ENCODE data around the gene SH3D19.

SH3D19 gene, protein sequence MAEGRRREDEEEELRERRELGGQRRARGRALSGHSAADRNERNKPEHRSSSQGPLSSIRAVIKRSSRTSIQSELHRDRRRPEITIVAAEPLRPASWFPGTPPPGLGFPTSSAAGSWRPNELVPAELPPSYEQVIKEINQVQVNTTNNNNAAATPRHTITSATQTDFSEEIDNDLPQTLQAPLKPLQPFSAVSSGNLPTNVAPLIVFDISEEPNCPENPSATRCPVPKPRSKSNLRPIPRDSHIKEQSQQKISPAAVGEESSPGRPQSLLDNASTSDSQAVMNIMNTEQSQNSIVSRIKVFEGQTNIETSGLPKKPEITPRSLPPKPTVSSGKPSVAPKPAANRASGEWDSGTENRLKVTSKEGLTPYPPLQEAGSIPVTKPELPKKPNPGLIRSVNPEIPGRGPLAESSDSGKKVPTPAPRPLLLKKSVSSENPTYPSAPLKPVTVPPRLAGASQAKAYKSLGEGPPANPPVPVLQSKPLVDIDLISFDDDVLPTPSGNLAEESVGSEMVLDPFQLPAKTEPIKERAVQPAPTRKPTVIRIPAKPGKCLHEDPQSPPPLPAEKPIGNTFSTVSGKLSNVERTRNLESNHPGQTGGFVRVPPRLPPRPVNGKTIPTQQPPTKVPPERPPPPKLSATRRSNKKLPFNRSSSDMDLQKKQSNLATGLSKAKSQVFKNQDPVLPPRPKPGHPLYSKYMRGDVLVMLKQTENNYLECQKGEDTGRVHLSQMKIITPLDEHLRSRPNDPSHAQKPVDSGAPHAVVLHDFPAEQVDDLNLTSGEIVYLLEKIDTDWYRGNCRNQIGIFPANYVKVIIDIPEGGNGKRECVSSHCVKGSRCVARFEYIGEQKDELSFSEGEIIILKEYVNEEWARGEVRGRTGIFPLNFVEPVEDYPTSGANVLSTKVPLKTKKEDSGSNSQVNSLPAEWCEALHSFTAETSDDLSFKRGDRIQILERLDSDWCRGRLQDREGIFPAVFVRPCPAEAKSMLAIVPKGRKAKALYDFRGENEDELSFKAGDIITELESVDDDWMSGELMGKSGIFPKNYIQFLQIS

DNA sequence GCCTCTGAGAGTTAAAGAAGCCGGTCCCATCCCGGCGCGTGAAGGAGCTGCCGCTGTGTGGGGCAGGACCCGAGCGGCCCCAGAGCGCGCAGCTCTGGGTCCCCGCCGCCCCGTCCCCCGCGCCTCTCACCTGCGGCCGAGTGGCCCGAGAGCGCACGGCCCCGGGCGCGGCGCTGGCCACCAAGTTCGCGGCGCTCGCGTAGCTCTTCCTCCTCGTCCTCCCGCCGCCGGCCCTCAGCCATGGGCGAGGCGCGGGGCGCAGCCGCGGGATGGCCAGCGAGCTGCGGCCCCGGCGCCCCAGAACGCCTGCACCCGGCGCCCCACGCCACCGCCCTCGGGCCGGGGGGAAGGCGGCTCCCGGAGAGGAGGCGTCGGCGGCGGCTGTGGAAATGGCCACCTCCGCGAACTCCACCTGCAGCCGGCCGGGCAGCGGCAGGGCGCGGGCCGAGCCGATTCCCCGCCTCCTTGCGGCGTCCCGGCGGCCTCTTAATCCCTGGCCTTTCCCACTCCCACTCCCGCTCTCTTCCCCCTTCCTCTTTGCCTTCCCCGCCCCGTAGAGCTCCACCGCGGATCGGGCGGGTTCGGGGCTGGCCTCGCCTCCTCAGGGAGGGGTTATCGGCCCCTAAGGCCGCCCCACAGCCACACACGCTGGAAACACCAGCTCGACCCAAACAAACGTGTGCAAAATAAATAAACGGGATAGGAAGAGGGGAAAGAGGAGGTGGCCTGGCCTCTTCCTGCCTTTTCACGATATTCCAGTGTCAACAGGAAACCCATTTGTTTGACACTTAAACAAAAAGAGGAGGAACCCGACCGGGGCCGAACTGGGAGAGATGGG, at the start of gene SH3D19:
SH3D19 (minus strand) TSS at position 495 of the 838 bp plus-strand sequence; CDS start at position 242, 253 bp downstream.
- no peak for DNase-seq

DNA sequence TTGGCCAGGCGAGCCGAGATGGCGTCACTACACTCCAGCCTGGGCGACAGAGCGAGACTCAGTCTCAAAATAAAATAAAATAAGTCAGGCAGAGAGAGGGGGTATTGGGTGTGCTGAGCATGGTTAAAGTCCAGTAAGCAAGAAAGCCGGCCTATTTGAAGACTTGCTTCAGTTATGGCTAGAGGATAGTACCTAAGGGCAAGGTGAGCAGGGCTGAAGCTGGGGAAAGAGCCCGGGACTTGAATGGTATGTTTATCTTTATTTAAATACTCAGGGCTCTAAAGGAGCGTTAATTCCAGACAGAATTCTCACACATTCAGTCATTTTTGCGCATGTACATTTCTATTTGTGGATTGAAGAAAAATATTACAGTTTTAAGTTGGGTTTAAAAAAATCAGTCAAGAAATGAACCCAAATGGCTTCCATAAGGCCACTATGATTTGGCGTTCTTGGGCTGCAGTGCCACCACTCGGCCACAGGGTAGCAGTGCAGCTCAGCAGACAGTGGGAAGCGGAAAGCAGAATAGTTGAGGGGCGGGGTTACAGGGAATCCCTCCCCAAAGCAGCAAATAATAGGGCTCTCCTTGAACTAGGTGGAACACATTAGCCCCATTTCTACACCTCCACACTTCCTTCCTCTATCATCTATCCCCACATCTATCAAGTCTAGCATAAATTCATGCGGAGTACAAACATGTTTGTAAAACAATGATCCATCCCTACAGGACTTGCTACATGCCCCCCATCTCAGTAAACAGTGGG, 37.2 kb upstream of the SH3D19 start:
- DNase-seq, result peak; percentile 70

DNA sequence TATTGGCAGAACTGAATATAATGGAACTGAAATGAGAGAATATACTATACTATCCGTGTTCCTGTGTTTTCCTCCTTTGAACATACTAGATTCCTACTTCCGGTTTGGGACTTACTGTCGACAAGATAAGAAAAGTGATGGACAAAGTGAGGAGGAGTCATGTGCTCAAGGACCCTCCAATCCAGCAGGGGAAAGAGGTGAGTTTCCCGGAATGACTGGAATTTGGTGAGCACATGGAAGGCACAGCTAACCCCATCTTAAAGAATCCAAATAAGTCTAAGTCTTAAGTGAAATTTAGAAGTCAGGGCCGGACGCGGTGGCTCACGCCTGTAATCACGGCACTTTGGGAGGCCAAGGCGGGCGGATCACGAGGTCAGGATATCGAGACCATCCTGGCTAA, 36.6 kb upstream of the SH3D19 start:
- no peak for DNase-seq

DNA sequence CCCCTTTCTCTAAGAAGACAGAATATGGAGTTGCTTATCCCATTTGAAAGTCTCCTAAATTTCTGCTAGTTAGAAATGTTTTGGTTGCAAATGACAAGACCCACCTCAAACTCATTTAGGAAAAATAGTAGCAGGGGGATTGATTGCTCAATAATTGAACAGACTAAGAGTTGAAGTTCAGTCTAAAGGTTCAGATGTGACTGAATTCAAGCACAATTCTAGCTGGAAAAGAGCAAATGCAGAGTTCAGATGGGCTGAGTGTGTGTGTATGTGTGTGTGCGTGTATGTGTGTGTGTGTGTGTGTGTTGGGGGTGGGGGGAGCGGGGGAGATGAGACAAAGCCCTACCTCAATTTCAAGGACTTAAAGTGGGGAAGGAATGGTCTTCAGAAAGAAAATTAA, 35.7 kb upstream of the SH3D19 start:
- DNase-seq, result no peak

DNA sequence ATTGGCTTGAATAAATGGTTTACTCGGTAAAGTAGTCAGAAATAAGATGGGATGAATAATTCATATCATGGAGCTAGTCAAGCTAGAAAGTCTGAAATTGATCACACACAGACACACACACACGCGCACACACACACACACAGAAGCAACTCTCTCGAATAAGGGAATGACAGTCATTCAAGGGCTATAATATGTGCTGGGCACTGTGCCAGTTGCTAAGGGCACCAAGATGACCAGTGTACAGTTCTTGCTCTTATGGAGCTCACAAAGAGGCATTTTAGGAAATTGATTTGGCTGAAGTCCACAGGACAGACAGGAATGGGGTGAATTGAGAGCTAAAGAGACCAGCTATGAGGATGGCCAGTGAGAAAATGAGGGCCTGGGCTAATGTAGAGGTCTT, 34.2 kb upstream of the SH3D19 start:
- DNase-seq, result no peak

DNA sequence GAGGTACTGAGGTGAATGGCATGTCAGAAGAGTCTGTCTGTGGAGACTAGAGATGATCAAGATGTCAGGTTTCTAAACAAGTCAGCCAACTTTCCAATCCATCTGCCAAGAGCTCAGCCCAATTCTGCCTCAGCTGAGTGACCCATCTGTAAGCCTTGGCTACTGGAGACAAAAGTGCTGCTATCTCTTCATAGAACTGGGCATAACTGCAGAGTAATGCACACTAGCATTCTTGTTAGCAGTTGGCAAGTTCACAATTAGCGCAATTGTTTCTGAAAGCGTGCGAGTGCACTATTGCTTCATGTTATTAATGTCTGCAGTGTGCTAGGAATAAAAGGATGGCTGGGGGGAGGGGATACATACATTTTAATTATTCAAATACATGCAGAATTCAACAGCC, 32.9 kb upstream of the SH3D19 start:
- DNase-seq, result no peak

DNA sequence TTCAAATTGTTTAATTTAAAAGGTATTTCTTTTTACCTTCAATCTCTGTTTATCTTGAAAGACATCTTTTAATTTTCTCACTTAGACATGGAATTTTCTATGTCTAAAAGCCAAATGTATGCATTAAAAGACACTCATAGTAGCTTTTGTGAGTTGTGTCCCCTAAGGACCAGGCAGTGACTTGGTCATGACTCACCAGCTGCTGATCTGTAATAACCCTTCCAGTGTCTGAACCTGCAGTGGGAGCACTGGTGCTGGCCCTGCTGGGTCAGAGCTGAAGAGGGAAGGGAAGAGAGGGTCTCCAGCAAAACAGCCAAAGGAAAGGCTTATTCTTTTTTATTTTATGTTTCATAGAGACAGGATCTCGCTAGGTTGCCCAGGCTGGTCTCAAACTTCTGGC, 31.1 kb upstream of the SH3D19 start:
- DNase-seq, result no peak

DNA sequence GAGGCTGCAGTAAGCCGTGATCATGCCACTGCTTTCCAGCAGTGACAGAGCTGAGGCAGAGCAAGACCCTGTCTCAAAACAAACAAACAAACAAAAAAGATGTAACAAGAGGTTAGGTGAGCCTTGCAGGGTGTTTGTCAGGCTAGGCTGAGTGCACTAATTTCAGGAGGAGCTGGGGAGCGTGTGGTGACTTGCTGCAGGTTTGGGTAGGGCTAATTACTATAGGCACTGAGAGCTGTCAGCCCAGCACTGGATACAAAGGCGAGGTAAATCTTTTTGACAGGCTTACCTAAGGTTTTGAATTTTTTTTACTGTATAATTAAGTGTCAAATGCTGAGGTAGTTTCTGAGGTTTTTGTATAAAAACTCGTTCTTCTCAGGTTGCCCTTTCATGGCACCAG, 29.8 kb upstream of the SH3D19 start:
- DNase-seq, result no peak

DNA sequence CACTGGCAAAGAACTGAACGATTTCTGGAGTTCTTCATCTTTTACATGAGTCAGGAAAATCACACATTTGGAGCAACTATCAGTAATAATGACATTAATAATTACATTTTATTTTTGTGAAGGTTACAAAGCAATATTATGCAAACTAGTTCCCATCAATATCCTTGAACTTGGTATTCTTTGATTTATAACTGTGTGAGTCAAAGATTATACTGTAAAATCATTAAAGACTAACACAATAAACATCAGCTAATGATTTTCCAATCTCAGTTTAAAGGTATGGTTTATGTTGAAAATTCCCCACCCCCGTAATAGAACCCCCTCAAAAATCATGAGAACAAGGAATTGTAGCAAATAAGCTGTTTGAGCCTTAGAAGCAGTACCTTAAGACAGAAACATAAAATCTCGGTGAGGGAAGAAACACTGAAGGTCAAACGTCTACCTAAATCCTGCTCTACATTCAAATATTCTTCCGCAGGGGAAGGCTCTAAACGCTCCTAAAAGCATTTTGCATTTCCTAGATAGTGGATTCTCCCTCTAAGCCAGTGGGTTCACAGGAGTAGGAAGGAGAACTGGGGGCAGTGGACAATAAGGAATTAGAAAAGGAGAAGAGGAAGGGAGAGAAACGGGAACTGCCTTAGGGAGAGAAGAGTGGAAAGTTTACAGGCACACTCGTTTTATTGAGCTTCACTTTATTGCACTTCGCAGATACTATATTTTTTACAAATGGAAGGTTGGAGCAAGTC, 22.3 kb upstream of the SH3D19 start:
- DNase-seq, result no peak

DNA sequence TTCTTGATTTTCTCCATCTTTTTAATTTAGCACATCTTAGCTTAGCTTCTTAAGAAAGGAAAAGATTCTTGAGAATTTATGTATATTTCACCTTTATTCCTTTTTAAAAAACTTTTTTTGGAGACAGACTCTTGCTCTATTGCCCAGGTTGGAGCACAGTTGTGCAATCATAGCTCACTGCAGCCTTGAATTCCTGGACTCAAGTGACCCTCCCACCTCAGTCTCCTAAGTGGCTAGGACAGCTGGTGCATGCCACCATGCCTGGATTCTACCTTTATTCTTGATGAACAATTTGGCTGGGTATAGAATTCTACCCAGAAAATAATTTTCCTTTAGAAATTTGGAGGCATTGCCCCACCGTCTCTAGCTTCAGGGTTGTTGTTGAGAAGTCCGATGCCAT, 19.5 kb upstream of the SH3D19 start:
- no peak for DNase-seq

DNA sequence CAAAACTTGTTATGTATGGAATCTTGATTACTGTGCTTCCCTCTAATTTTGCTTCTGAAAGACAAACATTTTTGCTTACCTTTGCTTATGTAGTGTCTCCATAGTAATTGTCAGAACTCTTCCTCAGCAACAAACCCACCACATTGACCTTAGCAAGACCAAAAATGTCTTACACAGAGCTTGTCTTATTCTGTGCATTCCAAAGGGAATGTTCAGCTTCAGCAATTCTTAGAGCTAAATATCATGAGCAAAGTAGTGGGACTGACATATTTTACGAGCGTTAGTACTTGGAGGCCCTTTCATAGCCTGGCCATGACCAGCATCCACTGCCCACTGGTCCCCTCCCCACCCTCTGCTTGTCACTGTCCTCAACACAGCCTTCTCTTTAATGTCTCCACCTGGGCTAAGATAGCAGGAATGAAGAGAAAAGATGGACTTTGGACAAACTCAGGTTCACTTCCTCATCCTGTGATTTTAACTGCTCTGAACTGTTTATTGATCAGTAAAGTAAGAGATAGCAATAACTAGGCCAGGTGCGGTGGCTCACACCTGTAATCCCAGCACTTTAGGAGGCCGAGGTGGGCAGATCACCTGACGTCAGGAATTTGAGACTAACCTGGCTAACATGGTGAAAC, 15.5 kb upstream of the SH3D19 start:
- DNase-seq, result no peak

DNA sequence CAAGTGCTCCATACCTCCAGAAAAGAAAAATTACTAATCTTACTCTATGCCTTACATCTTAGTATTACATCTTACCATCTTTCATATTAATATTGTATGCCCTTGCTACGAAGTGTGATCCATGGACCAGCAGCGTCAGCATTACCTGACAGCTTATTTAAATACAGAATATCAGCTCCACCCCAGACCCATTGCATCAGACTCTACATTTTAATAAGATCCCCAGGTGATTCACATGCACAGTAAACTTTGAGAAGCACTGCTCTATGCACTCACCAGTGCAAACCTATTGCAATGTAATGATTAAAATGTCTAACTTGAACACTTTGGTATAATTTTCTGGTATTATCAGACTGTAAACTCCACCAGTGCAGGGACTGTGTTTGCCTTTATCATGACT, 14.1 kb upstream of the SH3D19 start:
- DNase-seq, result no peak

DNA sequence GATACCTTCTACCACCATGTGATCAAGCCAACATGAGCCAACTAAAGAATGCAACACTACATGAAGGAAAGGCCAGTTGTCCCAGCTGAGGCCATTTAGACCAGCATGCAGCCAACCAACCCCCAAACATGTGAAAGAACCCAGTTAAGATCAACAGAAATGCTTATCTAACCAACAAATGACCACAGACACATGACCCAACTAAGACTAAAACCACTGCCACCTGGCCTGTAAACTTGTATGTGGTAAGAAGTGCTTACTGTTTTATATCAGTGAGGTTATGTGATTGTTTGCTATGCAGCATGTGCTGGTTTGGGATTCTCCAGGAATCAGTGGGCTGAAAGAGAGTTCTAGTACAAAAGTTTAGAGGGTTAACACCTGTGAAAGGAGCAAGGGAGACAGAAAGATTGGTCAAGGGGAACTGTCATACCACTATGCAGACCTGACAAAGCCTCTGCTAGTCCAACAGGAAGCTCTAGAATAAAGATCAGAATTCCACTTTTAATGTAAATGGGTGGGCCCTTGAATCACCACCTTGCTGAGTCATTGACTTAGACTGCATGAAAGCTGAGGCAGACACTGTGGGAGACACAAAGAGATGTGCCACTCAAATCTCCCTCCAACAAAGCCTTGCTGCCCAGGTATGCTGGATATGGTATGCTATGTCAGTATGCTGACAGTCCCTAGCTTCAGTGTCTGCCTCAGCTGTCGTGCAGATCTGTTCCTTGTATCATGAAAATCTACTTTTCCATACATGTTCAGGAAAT, 6.1 kb upstream of the SH3D19 start:
- DNase-seq, result no peak

DNA sequence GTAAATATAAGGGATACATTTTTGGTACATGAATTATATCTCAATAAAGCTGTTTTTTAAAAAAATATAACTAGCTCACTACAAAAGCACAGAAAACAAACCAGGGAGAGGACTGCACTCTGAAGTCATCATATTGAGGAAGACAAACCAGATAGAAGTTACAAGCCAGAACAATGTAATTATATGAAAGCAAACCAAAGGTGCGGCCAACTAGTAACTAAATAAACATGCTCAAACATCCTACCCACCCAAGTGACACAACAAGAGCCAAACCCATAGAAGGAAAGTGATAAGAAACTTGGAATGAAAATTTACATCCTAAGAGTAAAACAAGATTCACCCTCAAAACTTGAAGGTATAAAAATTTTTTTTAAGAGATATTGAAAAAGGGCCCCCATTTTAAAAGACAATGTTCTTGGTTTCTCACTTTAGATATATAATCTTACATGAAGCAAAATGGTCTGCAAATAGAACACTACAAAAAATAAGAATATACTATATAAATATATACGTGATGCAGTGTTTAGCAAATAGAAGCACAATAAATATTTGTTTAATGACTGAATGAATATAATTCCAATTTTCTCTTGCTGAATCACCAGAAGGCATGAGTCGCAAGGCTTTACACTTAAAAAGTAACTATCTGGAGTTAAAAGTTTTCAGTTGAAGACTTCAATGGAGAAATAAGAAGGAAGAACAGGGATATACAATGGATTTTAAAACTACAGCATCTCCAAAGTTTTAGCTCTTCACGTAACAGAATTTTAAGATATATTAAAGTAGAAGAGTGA, 4.0 kb upstream of the SH3D19 start:
- DNase-seq, result no peak

DNA sequence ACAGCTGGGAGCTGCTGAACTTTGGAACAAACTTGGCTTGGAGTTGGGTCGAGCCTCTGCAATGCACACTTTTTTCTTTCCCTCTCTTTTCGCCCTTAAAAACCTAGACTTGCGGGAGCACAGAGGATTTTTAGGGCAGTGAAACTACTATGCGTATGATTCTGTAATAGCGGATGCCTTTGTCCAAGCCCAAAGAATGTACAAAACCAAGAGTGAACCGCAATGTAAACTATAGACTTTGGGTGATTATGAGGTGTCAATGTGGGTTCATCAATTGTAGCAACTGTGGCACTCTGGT, 493 bp upstream of the SH3D19 start:
- no peak for DNase-seq

DNA sequence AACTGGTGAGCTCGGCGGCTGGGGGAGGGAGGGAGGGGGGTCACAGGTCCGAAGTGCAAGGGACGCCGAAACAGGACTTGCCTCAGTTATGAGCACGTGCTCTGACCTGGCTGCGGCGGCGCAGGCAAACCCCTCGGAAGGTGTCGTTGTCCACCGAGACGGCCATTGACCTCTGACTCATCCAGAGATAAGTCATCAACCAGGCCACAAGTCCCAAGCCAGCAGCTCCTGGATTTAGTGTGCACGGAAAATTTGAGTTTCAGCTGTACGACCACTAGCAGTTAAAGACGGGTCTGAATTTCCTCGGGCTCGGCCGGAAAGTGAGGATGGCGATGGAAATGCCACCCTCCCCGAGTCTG, 674 bp downstream of the SH3D19 start:
- peak; percentile 3 for DNase-seq

DNA sequence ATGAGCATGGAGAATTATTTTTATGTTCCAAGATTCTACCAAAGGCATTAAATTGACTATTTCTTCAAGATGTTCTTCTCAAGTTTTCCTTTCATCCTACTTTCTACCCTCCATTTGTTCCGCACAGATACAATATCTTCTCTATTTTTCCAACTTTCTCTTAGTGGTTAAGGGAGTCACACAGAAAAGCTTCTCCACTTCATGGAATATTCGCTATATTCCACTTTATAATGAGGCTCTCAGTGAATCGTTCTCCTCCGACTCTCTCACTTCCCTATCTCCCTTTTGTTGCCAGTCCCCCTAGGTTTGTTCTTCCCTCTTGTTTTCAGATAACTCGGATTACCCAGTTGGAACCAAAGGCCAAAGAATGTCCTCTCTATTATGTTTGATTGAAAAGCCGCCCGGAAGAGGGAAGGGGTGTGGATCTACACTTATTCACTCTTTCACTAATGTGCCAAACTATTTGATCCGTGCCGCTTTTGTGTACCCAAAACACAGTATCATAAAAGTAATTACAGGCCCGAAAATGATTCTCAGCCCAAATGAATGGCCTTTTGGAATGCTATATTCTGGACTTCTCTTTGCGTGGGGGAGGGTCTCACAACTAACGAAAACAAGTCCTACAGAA, 1.2 kb downstream of the SH3D19 start:
- no peak for DNase-seq

DNA sequence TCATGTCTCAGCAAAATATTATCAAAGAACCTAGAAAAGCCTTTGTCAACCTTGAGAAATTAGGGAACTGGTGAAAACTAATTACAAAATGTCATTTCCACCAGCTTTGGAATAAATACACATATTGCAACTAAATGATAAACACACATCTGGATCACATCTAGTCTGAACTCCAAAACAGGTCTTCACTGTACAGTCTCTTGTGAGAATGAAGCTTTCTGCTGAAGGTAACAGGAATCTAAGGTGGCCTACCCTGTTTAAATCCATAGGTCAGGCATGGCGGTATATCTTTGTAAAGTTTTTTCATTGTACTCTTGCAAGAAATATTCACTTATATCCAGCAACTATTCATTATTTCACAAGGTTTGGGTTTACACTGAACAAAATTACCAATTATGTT, 1.7 kb downstream of the SH3D19 start:
- DNase-seq, result no peak

DNA sequence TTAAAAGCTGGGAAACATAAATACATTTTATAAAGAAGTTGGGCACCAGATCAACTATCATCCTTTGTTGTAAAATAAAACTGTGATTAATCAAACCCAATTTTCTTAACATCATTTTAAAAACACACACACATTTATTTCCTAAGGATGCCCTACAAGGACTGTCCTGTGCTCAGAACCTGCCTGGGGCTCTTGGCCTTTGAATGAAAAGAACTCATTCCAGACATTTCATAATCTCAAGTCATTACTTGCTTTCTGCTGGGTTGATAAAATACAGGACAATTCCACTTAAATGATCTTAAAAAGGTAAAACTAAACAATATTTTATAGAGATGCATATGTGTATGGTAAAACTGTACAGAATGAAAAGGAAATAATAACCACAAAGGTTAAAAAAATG, 2.8 kb downstream of the SH3D19 start:
- DNase-seq, result no peak

Measured in inflammatory macrophage treated with lipopolysaccharide for 4 hours (primary cell).